Choroid plexus epithelial cell (primary cell): Measurements from ENCODE around the gene HOOK1.
"Not testable (repeated sequence)": the region's sequence is repeated elsewhere in the genome, so short reads cannot be mapped to it uniquely, and the experiment has no call there.

Experiments used
- DNase-seq: peaks from one replicate; pipeline ENCODE4 v3.0.0-alpha.2; 2010; ENCODE audit warnings: low read depth
- H3K4me3 ChIP-seq: 2 replicates; pipeline ENCODE4 v1.5.1; 2011; ENCODE audit warnings: low read depth, mild to moderate bottlenecking, control low read depth, low read length, moderate library complexity
- CTCF ChIP-seq: conservative IDR thresholded peaks from 2 replicates; pipeline ENCODE4 v1.5.1; 2011; ENCODE audit warnings: low read depth, mild to moderate bottlenecking, control low read depth, inconsistent platforms, low read length, moderate library complexity

HOOK1 gene

GRCh38 chr1:59917785-59918180 lies 103.0 kb downstream of the HOOK1 start:
- no peak for DNase-seq
- TF ChIP-seq CTCF: no peak
- no peak overlapping the region for H3K4me3 ChIP-seq

GRCh38 chr1:59919746-59920145 lies 105.0 kb downstream of the HOOK1 start:
- DNase-seq: no peak
- no peak for TF ChIP-seq CTCF
- H3K4me3 ChIP-seq: no peak overlapping the region

GRCh38 chr1:59921258-59921899 lies 106.6 kb downstream of the HOOK1 start:
- not testable (repeated sequence) for DNase-seq, H3K4me3 ChIP-seq

- no peak overlapping the region for H3K4me3 ChIP-seq
- no peak for DNase-seq
- TF ChIP-seq CTCF: no peak
Observed at GRCh38 chr1:59924653-59925052, 109.9 kb downstream of the HOOK1 start.
